Measurements from ENCODE around the gene ARHGAP40.

Gene ARHGAP40

DNA sequence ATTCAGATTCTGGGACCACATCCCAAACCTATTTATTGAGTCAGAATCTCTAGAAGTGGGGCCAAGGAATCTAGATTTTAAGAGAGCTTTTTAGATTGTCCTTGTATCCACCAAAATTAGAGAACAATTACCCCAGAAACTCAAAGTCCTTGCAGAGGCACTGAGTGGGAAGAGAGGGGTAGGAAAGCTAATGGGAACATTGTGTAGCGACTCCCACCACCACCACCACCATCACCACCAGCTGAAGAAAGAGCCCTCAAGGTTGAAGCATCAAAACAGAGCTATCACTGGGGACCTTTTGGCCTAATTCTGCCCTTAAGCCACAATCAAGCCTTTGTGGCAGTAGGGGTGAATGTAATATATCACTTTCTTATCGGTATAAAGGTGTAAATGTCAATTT lies 83.7 kb downstream of the ARHGAP40 start:
- TF ChIP-seq, protein P1, sequence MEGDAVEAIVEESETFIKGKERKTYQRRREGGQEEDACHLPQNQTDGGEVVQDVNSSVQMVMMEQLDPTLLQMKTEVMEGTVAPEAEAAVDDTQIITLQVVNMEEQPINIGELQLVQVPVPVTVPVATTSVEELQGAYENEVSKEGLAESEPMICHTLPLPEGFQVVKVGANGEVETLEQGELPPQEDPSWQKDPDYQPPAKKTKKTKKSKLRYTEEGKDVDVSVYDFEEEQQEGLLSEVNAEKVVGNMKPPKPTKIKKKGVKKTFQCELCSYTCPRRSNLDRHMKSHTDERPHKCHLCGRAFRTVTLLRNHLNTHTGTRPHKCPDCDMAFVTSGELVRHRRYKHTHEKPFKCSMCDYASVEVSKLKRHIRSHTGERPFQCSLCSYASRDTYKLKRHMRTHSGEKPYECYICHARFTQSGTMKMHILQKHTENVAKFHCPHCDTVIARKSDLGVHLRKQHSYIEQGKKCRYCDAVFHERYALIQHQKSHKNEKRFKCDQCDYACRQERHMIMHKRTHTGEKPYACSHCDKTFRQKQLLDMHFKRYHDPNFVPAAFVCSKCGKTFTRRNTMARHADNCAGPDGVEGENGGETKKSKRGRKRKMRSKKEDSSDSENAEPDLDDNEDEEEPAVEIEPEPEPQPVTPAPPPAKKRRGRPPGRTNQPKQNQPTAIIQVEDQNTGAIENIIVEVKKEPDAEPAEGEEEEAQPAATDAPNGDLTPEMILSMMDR (IDR thresholded peaks at IDR 0.05), result no peak
- no peaks in the 10 kb centered on the region for H3K36me3 ChIP-seq (ENCODE audit: control insufficient read depth, insufficient read depth, low read length)
- no peak overlapping the region for H3K4me3 ChIP-seq (ENCODE audit: low read depth, low read length)
- no peak overlapping the region for H3K4me2 ChIP-seq (ENCODE audit: low read length)
- no peaks in the 10 kb centered on the region for H3K9me3 ChIP-seq (ENCODE audit: control insufficient read depth, low read length)
- no peak overlapping the region for H3K9ac ChIP-seq
- H3K27me3 ChIP-seq (ENCODE audit: control insufficient read depth, insufficient read depth, low read length), result no peaks in the 10 kb centered on the region
- no peaks in the 10 kb centered on the region for H3K79me2 ChIP-seq
- H2AFZ ChIP-seq, result no peak overlapping the region
- H3K4me1 ChIP-seq, result no peaks in the 10 kb centered on the region
- H3K27ac ChIP-seq, result no peak overlapping the region

DNA sequence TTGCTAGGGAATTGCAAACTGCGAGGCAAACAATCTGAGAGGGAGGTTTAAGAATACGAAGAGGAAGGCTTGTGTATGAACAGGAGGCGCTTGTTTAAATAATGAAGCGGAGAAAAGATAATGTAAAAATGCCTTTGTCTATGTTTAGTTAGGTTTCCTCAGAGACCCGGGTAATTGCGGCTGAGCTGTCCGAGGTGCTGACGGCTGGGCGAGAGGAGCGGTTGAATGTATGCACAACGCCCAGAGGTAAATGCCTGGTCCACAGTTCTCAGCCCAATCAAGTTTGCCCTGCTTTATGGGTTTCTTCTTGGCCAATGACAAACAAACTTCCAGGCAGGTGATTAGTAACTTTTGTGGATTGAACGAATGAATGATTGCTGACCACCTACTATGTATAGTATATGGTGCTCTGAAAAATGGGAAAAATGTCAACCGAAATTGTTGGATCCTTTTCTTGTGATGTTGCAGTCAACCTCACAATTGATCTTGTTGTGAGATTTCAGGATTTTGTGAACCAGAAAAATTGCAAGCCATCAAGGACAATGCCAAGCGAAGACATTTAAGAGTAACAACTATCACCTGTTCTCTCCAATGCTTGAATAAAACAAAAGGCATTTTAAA lies 84.4 kb downstream of the ARHGAP40 start:
- no peak overlapping the region for H3K4me2 ChIP-seq (ENCODE audit: low read length)

DNA sequence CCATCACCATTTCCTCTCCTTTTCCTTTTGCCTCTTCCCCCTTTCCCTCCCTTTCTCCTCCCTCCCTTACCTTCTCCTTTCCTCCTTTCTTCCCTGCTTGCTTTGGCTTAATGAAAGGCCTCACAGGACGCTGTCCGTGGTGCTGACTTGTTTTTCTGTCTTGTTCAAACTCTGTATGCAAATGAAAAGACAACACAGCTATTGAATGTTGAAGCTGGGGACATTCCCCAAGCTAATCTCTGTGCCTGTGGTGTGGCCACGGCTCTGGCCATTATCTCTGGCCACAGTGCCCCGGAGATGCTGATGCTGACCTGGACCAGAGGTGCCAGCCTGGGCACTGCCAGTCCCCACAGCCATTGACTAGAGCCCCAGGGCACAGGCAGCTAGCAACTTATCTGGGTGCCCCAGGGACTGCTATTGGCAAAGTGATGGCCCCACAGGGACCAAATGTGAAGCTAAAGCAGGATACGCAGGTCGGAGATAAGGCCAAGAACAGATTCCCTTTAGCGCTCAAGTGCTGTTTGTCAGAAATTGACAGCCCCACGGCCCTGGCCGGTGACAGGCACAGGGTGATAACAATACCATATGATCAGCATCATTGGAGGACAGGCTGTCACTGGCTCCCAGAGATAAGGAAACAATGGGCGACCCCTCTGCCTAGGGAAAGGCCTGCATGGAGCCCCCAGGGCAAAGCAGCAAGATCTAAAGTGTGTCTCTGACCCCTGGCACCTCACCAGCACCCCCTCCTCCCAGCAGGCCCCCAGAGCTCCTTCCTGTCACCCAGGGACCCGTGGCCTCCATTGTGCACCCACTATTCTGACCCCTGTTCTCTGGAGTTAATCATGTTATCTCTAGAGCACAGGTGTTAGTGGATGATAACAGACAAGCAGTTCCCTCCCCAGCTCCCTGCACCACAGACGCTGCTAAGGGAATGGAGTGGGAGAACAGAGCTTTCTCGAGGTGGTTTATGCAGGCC lies 91.1 kb downstream of the ARHGAP40 start:
- no peak overlapping the region for H2AFZ ChIP-seq
- TF ChIP-seq, protein P1 (IDR thresholded peaks at IDR 0.05), result no peak
- no peak overlapping the region for H3K27ac ChIP-seq
- no peaks in the 10 kb centered on the region for H3K36me3 ChIP-seq (ENCODE audit: control insufficient read depth, insufficient read depth, low read length)
- H3K4me2 ChIP-seq (ENCODE audit: low read length), result no peak overlapping the region
- no peaks in the 10 kb centered on the region for H3K4me1 ChIP-seq
- no peaks in the 10 kb centered on the region for H3K79me2 ChIP-seq
- no peaks in the 10 kb centered on the region for H3K27me3 ChIP-seq (ENCODE audit: control insufficient read depth, insufficient read depth, low read length)
- H3K4me3 ChIP-seq (ENCODE audit: low read depth, low read length), result no peak overlapping the region
- H3K9ac ChIP-seq, result no peak overlapping the region
- no peaks in the 10 kb centered on the region for H3K9me3 ChIP-seq (ENCODE audit: control insufficient read depth, low read length)

More for the DNA sequence above, 84.4 kb downstream of the ARHGAP40 start:
- no peak overlapping the region for H3K4me3 ChIP-seq (ENCODE audit: low read depth, low read length)
- no peaks in the 10 kb centered on the region for H3K79me2 ChIP-seq
- no peak overlapping the region for H3K27ac ChIP-seq
- H3K36me3 ChIP-seq (ENCODE audit: control insufficient read depth, insufficient read depth, low read length), result no peaks in the 10 kb centered on the region
- H2AFZ ChIP-seq, result no peak overlapping the region
- H3K9me3 ChIP-seq (ENCODE audit: control insufficient read depth, low read length), result no peaks in the 10 kb centered on the region
- H3K27me3 ChIP-seq (ENCODE audit: control insufficient read depth, insufficient read depth, low read length), result no peaks in the 10 kb centered on the region
- H3K9ac ChIP-seq, result no peak overlapping the region
- no peaks in the 10 kb centered on the region for H3K4me1 ChIP-seq
- TF ChIP-seq, protein P1 (IDR thresholded peaks at IDR 0.05), result no peak

DNA sequence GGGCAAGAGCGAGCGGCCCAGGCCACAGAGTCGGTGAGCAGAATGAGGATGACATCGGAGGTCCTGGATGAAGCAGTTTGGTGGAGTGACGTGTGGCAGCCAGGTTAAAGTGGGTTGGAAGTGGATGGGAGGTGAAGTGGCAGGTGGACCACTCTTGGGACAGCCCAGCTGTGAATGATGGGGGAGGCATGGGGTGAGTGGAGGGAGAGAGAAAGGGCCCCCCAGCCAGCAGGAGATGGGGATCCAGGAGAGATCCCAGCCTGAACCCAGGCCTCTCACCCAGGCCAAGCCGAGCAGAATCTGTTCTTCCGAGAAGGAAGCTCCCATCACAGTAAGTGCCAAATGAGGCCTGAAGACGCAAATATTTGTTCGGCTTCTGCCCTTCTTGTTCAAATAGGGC lies 95.7 kb downstream of the ARHGAP40 start:
- no peak overlapping the region for H3K4me3 ChIP-seq (ENCODE audit: low read depth, low read length)
- no peak overlapping the region for H3K4me2 ChIP-seq (ENCODE audit: low read length)
- no peaks in the 10 kb centered on the region for H3K79me2 ChIP-seq
- TF ChIP-seq, protein P1 (IDR thresholded peaks at IDR 0.05), result no peak
- H3K4me1 ChIP-seq, result no peaks in the 10 kb centered on the region
- no peak overlapping the region for H3K9ac ChIP-seq
- H3K9me3 ChIP-seq (ENCODE audit: control insufficient read depth, low read length), result no peaks in the 10 kb centered on the region
- no peak overlapping the region for H3K27ac ChIP-seq
- no peak overlapping the region for H2AFZ ChIP-seq
- H3K36me3 ChIP-seq (ENCODE audit: control insufficient read depth, insufficient read depth, low read length), result no peaks in the 10 kb centered on the region
- H3K27me3 ChIP-seq (ENCODE audit: control insufficient read depth, insufficient read depth, low read length), result no peaks in the 10 kb centered on the region
